Measurements from ENCODE around the gene MAGEA11.
"Not testable (repeated sequence)": the region's sequence is repeated elsewhere in the genome, so short reads cannot be mapped to it uniquely, and the experiment has no call there.

- not testable (repeated sequence) for TF ChIP-seq POLR2A, CTCF, POLR2AphosphoS5 (IDR thresholded peaks at IDR 0.05)
Observed at GRCh38 chrX:149692686-149693272, 19.1 kb upstream of the MAGEA11 start.
